Upper lobe of left lung (tissue), 4 donors: ENCODE results near the gene SLC25A26.

Experiments used
- EP300 ChIP-seq, 4 donors: sonication (generic); formaldehyde crosslinking; IDR thresholded peaks; one replicate each; pipeline ENCODE4 v1.5.1; 2017; ENCODE audit warnings: antibody characterized with exemption in 4 of 4, control low read depth in 2 of 4
- POLR2A ChIP-seq, 4 donors: fragments of 450-650 bp; IDR thresholded peaks; one replicate each; pipeline ENCODE4 v1.5.1; 2016 to 2017; ENCODE audit warnings: antibody characterized with exemption in 4 of 4, mild to moderate bottlenecking in 2 of 4
- POLR2AphosphoS5 ChIP-seq, 2 donors: sonication (generic); formaldehyde crosslinking; IDR thresholded peaks; one replicate each; pipeline ENCODE4 v1.5.1; 2017; ENCODE audit warnings: antibody characterized with exemption in 2 of 2
- TF ChIP-seq, protein P1 (sequence below), 6 experiments: fragments of 450-650 bp in 4 of 6; fragments of 200-600 bp in 2 of 6; sonication (generic) in 2 of 6; IDR thresholded peaks; one replicate each; pipeline ENCODE4 v1.5.1; 2016 to 2019; ENCODE audit warnings: antibody characterized with exemption in 6 of 6

DNA sequence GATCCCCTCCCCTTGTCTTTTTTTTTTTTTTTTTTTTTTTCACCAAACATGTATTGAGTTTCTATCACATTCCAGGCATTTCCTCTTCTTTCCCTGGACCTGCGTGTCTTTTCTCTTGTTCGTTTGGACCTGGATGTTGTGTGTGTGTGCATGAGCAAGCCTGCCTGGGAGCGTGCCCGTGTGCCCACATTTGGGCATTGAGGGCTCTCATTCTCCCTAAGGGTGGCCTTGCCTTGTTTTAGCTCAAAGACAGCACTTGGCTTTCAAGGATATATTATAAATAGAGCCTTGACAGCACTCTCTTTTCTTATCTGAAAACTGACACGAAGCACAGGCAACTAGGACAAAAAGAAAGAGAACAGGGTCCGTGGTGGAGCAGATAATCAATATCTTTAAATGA is 39.0 kb upstream of the SLC25A26 start:
- TF ChIP-seq POLR2A (IDR thresholded peaks at IDR 0.05) = no peak
- no peak for TF ChIP-seq EP300 (IDR thresholded peaks at IDR 0.05)
- TF ChIP-seq, protein P1, sequence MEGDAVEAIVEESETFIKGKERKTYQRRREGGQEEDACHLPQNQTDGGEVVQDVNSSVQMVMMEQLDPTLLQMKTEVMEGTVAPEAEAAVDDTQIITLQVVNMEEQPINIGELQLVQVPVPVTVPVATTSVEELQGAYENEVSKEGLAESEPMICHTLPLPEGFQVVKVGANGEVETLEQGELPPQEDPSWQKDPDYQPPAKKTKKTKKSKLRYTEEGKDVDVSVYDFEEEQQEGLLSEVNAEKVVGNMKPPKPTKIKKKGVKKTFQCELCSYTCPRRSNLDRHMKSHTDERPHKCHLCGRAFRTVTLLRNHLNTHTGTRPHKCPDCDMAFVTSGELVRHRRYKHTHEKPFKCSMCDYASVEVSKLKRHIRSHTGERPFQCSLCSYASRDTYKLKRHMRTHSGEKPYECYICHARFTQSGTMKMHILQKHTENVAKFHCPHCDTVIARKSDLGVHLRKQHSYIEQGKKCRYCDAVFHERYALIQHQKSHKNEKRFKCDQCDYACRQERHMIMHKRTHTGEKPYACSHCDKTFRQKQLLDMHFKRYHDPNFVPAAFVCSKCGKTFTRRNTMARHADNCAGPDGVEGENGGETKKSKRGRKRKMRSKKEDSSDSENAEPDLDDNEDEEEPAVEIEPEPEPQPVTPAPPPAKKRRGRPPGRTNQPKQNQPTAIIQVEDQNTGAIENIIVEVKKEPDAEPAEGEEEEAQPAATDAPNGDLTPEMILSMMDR (IDR thresholded peaks at IDR 0.05) = no peak
- TF ChIP-seq POLR2AphosphoS5 (IDR thresholded peaks at IDR 0.05) = no peak
